22Rv1 (cell line): ENCODE data around the gene PAQR3.

Source experiments
- ZFX ChIP-seq: fragments of 450-650 bp; IDR thresholded peaks from 2 replicates; pipeline ENCODE4 v1.6.1; 2017; ENCODE audit warnings: antibody characterized with exemption, borderline replicate concordance
- TF ChIP-seq, protein P1 (sequence below): fragments of 450-650 bp; IDR thresholded peaks from 2 replicates; pipeline ENCODE4 v1.5.1; 2017; ENCODE audit warnings: mild to moderate bottlenecking

DNA sequence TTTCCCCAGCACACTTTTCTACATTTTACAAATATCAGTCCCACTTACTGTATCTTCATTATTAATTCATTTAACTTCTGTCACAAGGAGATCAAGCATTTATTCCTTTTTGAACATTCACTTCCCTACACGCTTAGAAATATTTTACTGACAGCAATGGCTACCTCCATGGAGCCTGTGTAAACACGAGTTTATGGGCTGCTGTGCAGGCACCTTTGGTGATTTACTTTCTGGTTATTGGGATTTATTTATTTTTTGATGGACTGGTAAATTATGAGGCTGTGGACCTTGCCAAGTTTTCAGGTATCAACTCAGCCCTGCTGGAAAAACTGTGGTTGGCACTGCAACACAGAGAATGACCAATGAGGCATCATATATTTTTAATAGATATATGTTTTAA lies 45.4 kb upstream of the PAQR3 start:
- TF ChIP-seq, protein P1, sequence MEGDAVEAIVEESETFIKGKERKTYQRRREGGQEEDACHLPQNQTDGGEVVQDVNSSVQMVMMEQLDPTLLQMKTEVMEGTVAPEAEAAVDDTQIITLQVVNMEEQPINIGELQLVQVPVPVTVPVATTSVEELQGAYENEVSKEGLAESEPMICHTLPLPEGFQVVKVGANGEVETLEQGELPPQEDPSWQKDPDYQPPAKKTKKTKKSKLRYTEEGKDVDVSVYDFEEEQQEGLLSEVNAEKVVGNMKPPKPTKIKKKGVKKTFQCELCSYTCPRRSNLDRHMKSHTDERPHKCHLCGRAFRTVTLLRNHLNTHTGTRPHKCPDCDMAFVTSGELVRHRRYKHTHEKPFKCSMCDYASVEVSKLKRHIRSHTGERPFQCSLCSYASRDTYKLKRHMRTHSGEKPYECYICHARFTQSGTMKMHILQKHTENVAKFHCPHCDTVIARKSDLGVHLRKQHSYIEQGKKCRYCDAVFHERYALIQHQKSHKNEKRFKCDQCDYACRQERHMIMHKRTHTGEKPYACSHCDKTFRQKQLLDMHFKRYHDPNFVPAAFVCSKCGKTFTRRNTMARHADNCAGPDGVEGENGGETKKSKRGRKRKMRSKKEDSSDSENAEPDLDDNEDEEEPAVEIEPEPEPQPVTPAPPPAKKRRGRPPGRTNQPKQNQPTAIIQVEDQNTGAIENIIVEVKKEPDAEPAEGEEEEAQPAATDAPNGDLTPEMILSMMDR = no peak
- no peak for TF ChIP-seq ZFX
